NOMO-1 treated with dmso at 0.1 percent for 144 hours (cell line): Measurements from ENCODE around the gene APEX1.
"Not testable (repeated sequence)": the region's sequence is repeated elsewhere in the genome, so short reads cannot be mapped to it uniquely, and the experiment has no call there.

Experiments used
- DNase-seq: peaks from one replicate; lab custom pipeline; 2025; ENCODE audit not compliant: unreplicated experiment; lab: John Stamatoyannopoulos, UW

The APEX1 gene

DNA sequence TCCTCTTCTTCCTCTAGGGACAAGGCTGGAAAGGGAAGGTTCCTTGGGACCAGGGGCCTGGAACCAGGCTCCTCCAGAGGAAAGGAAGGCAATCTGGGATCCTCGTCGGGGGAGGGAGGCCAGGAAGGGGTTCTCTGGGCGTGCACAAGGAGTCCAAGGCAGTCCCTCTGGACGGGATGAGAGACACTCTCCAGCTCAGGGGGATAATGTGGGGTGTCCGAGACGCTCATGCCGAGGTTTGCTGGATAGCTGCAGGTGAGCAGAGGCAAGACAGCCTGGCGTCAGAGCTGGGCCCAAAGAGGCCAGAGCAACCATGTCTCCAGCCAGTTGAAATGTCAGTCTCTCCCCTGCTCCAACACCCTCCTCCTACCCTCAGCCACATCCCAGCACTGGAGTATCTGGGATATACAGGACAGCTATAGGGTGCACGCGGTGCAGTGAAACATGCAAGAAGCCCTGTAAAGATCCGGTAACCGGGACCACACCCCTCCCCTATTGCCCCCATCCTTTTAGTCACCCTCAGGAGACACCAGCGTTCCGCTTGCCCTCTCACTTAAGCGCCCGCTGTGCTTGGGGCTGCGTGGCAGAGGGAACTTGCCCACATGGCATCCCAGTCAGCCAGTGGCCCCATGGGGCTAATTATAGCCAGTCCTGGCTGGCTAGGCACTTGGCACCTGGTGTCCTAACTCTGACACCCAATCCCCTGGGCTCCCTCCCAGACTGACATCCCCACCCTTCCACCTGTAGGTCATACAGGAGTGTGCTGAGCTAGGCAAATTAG is 19.3 kb upstream of the APEX1 start, which contains the start of gene KLHL33:
Gene KLHL33 (minus strand): TSS at position 585 of the 781 bp plus-strand sequence. CDS start 355 bp downstream, at position 230.
- DNase-seq = no peak

DNA sequence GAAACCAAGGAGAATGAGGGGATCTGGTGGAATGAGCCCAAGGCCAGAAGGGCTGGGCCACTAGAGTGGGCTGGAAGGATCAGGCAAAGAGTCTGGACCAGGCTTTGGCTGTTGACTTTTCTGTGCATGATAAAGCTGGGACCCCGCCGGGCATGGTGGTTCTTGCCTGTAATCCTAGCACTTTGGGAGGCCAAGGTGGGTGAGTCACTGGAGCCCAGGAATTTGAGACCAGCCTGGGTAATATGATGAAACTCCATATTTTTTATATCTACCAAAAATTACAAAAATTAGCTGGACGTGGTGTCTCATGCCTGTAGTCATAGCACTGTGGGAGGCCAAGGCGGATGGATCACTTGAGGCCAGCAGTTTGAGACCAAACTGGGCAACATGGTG is 18.7 kb upstream of the APEX1 start:
- no peak for DNase-seq

DNA sequence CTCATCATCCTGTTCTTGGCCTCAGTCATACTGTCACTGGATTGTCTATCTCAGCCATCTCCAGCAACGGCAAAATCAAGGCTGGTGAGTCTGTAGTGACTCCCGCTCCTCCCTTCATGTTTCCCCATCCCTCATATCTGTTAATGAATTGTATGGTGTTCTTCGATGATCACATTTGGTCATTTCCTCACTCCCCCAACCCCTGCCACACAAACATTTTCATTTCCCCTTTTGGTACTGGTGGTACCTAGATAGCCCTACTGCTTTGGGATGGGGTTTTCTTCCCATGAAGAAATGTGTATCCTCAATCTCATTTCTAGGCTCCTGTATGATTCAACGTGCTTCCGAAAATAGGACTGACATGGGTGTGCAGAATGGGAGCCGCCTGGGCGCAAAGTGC is 16.4 kb upstream of the APEX1 start:
- peak; percentile 50 for DNase-seq

DNA sequence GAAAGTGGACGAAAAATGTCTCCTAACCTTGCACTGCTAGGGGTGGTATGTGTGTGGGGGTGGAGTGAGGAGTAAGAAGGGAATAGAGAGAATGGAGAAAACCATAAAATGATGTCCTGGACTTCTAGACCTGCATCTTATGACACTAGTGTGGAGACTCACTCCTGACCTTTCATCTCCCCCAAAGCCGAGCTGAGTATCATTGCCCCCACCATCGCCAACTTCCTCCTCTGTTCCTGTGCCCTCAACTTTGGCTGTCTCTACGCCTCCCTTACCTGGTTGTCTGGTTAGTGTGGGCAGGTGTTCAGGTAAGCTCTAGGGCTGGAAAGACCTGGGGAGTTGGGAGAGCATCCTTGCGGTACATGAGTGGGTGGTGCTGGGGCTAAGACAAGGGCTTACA is 14.6 kb upstream of the APEX1 start:
- no peak for DNase-seq

DNA sequence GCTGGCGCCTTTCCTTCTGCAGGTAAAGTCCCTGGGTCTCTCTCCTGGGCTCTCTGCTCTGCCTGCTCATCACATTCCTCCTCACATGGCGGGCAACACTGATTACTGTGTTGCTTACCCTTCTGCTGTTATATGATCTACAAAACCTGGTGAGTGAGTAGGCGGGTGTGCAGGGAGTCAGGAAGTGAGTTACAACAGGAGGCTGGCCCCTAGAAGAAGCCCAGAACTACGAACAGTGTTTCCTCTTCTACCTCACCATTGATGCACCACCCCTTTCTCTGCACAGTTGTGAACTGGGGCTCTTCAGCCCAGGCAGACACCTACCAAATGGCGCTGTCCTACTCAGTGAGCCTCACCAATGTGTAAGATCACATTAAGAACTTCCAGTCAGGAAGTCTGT is 14.1 kb upstream of the APEX1 start:
- peak; percentile 51 for DNase-seq

DNA sequence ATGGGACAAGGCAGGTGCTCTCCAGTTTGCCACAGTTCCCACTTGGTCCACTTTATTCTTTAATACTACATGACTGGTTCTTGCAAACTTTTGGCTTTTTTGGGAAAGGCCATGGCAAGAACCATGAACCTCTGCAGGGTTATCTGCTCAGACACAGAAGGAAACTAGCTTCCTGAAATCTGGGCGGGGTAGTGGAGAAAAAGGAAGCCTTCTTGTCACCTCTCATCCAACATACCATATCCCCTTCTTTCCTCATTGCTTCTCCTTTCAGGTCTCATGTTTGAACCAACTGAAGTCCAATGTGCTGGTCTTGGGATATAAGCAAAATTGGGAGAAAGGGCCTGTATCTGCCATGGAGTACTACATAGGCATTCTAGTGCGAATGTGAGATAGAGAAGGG is 13.6 kb upstream of the APEX1 start:
- DNase-seq = no peak

DNA sequence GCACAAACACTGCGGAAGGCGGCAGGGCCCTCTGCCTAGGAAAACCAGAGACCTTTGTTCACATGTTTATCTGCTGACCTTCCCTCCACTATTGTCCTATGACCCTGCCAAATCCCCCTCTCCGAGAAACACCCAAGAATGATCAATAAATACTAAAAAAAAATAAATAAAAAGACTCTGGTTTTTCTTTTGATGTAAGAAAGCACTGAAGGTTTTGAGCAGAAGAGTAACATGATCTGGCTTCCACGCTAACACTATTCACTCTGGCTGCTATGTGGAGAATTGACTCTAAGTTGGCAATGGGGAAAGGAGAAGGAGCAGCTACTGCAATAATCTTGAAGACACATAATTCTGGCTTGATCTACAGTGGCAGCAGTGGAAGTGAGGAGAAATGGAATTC is 11.4 kb upstream of the APEX1 start:
- not testable (repeated sequence) for DNase-seq

DNA sequence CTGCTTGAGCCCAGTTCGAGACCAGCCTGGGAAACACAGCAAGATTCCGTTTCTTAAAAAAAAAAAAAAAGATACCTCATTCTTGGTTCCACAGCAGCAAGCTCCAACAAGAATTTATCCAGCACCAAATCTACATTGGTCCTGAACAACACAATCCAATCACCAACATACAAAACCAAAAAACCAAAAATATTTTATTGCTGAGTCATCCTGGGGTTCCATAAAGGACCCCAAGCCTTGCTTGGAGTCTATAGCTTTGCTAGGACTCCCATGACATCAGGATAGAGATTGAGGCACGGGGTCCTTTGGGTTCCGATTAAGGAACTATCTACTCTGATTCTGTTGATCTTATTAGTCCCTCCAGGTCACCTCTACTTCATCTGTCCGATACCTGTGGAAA is 8.1 kb upstream of the APEX1 start:
- no peak for DNase-seq

DNA sequence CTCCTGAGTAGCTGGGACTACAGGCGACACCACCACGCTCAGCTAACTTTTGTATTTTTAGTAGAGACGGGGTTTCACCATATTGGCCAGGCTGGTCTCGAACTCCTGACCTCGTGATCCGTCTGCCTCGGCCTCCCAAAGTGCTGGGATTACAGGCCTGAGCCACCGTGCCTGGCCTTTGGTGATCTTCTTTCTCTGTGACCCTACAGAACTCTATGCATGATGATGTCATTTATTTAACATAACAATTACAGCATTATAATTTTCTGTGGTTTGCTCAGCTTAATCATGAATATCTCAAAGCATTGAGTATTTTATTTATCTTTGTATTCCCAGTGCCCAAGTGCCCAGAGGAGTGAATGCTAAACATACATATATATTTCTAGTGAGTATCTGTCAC is 2.2 kb upstream of the APEX1 start:
- DNase-seq = not testable (repeated sequence)

DNA sequence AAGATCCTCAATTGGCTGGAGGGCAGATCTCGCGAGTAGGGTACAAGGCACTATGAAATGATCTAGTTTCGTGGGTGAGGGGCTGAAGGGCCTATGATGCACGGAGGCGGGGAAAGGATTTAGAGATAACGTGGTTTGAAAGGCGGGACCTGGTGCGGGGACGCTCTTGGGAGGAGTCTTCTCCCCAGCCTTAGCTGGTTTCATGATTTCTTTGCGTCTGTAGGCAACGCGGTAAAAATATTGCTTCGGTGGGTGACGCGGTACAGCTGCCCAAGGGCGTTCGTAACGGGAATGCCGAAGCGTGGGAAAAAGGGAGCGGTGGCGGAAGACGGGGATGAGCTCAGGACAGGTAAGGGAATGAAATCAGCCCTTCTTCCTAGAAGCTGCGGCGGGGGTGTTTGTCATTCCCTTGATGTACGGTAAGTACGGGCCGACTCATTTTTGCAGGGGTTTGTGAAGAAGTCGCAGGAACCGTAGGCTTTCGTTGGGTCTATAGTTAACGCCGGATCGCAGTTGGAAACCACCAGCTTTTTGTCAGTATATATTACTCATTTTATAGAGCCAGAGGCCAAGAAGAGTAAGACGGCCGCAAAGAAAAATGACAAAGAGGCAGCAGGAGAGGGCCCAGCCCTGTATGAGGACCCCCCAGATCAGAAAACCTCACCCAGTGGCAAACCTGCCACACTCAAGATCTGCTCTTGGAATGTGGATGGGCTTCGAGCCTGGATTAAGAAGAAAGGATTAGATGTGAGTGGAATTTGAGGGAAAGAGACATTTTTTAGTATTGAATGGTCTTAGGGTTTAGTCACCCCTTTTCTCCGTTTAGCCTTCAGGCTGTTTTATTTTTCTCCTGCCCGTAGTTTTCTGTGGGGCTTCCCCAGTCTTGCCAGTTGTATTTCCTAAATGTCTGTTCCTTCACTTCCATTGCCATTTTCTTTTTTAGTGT is 602 bp downstream of the APEX1 start:
- DNase-seq = peak; percentile 87

DNA sequence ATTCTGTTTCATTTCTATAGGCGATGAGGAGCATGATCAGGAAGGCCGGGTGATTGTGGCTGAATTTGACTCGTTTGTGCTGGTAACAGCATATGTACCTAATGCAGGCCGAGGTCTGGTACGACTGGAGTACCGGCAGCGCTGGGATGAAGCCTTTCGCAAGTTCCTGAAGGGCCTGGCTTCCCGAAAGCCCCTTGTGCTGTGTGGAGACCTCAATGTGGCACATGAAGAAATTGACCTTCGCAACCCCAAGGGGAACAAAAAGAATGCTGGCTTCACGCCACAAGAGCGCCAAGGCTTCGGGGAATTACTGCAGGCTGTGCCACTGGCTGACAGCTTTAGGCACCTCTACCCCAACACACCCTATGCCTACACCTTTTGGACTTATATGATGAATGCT is 1.9 kb downstream of the APEX1 start:
- DNase-seq = no peak

DNA sequence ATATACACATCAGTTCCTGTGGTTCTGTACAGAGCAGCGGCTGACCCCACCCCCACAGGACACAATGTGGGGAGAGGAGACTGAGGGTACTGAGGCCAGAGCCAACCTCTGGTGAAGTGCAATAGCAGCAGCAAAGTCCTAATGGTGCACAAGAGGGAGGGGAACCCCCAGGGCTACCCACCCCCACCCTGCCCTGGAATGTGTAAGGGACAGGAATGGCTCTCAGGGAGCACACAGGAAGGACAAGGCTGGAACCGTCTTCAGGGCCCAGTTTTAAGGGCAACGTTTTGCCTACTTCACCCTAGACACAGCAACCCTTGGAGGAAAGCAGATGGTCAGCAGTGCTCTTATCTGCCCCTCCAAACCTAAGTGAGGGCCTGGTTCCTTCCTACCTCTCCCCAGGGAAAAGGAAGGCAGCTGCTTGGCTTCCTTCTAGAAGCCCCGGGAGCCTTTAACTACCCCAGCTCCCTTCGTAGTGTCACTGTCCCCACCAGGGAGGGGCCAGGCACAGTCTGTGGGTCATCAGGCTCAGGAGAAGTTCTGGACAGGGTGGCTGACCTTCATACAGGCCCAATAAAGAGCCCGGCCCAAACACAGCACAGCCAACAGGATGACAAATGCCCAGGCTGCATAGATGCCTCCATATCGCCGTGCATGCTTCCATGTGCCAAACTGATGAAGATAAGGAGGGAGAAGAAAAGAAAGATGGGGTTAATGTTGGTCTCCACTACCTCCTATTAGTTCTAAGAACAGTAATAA is 3.2 kb downstream of the APEX1 start:
- DNase-seq = no peak

DNA sequence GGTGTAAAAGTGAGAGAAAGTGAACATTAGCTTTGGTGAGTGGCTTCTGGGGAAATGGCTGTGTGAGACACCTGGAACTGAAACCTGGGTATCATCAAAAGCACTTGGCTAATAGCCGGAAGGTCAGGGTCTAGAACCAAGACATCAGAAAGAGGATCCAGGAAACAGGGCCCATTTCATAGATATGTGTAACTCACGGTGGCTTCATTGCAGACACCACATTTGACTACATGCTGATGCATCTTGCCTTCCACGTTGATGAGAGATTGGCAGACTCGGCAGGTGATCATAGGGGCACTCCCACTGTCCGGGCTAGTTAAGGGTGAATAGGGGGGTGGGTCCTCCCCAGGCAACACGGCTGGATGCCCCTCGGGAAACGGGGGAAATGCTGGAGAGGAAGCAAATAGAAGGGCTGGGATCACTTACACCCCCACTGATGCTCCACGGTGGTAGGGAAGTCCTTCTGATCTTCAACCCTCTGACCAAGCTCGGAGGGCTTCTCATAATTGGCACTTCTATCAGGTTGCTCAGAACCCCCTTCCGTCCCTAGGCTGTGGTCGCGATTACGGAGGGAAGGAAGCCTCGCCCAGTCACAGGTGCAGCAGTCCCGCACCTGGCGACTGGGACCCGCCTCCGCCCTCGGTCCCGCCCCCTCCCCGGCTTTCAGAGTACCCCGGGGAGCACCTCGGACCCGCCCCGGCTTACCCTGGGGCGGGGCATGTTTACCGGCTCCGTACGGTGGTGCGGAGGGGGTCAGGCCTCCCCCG is 5.6 kb downstream of the APEX1 start:
- no peak for DNase-seq

DNA sequence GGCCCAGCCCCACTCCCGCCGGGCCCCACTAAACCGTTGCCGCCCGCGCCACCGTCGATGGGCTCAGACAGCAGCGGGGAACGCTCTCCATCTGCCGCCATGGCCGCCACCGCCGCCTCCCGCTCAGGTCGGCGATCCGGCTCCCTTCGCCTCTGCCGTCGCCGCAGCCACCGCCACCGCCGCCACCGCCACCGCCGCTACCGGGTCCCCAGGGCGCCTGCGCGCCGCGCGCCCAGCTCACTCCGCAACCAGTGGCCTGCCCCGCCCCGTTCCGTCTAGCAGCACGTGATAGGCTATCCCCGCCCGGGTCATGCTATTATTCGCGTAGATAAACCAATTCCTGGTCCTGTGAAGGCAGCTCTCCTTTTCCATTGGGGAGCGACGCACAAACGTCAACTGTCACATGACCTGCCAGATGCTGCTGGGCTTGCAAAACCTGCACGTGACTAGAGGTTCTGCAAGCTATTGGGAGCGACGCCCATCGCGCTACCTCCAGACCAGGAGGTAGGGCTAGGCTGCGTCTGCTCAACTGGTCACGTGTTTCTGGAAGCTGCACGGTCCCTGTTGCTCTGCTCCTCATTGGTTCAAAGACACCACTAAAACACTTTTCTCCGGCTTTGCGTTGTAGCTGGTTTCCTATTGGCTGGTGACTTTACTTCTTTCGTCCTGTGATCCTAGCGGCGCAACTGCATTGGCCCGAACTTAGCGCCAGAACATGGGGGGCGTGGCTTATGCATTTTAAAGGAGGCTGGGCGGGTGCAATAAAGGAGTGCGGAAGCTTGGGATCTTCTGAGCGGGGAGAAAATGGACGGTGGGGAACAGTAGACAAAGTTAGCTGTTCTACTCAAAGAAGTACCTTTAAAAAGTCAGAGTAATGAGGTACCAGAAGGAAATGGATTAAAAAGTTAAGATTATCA is 6.5 kb downstream of the APEX1 start, which contains the start of gene PIP4P1:
Gene PIP4P1 (minus strand): TSS at position 210 of the 917 bp plus-strand sequence. CDS start 109 bp downstream, at position 101.
- DNase-seq = peak; percentile 99

DNA sequence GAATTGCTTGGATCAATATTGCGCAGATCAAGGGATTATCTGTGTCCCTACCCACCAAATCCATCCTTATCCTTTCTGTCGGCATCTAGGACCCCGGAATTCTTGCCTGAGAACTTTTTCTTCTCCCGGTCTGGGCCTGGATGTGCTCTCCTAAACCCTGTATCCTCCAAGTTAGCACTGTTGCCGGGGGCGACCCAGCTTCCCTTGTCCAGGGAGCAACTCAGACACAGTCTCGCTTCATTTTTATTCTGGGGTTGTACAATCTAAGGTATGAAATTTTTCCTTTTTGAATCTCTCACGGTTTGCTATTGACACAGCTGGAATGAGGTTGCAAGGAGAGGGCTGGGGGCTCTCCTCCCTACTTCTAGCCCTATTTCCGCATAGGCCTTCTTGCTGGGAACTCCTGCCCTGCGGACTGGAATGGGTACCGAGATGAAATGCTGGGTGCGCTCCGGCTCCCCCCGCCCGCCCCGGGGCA is 13.8 kb downstream of the APEX1 start:
- no peak for DNase-seq

DNA sequence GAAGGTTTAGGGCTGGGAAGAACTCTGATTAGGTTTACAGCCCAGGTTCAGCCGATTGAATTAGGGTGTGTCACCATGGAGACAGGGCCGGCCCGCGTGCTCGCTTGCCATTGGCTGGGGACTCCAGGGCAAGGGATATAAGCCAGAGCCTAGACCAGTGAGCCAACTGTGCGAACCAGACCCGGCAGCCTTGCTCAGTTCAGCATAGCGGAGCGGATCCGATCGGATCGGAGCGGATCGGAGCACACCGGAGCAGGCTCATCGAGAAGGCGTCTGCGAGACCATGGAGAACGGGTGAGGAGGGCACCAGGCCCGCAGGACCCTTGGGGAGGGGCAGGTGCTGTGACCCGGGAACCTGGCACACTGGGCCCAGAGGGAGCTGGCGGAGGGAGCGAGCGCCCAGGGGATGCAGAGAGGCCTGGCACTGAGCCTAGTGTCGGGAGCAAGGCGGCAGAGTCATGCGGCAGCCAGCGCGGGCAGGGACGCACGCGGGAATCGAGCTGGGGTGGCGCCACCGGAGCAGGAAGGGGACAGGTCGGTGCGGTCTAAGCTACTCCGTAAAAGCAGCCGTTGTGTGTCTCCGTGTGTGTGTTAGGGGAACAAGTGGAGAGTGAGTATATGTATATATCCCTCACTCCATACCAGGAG is 14.3 kb downstream of the APEX1 start, which contains the start of gene PNP:
Gene PNP (plus strand): TSS at position 165 of the 648 bp plus-strand sequence. CDS start 119 bp downstream, at position 284.
- DNase-seq = peak; percentile 83

DNA sequence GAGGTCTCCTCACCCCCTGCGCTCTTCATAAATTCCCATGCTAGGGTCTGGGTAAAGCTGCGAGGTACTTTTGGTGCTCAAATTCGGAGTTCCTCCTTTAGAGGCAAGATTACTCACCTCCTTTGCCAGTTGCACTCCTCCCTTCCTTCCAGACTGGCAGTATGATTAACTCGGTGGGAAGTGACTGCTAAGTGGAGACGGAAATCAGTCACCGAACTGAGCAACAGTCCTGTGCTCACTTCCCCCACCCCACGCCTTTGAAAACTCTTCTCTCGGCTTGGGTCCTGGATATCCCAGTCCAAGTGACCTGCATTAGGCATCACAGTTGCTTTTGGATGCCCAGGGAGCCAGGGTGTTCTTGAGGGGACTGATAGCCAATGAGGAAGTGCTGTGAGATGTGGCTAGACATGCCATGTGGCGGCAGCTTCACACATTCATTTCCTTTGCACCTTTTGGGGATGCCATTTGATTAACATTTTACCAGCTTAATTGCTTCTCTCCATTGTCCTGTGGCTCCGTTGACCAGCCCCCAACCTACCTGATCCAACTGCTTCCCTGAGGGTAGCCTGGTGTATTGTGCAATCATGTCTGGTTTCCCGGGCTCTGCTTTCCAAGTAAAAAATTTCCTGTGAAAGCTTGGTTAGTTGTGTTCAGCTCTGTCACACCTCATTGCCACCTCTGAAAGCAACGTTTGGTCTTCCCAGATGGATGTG is 15.0 kb downstream of the APEX1 start:
- DNase-seq = peak; percentile 79

DNA sequence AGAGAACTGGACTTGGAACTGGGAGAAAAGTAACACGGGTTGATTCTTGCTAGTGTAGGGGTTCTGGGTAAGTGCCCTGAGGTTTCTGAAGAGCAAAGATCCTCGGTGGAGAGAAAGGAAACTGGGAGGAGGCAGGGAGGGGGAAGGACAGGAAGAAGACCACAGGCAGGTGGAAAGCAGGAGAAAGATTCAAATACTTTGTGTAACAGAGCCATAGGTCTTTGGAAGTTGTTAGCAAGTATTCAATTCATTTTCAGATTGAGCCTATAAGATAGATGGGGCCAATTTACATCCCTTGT is 15.5 kb downstream of the APEX1 start:
- DNase-seq = no peak
